GM10266 (cell line): ENCODE measurements around the gene SNX13.

ENCODE experiments used
- DNase-seq: peaks from one replicate; pipeline ENCODE4 v3.0.0; 2012; ENCODE audit errors: extremely low spot score
- CTCF ChIP-seq: IDR thresholded peaks from 2 replicates; pipeline ENCODE4 v1.5.1; 2012; ENCODE audit warnings: mild to moderate bottlenecking, low read depth; ENCODE audit not compliant: control insufficient read depth, insufficient read depth; ENCODE audit errors: missing control alignments

SNX13 gene

GRCh38 chr7:17940302-17940883 lies at the start of gene SNX13:
SNX13 (minus strand) TSS chr7:17940494; CDS start chr7:17940295, 199 bp downstream.
- peak; percentile 86 for DNase-seq
- peak; percentile 29 for TF ChIP-seq CTCF

GRCh38 chr7:17989546-17989945 lies 49.3 kb upstream of the SNX13 start:
- no peak for DNase-seq

GRCh38 chr7:17988858-17989257 lies 48.6 kb upstream of the SNX13 start:
- TF ChIP-seq CTCF: no peak
- DNase-seq: no peak

More at GRCh38 chr7:17989546-17989945, 49.3 kb upstream of the SNX13 start:
- TF ChIP-seq CTCF: no peak

- no peak for DNase-seq
- no peak for TF ChIP-seq CTCF
Measured at GRCh38 chr7:17988141-17988540, 47.8 kb upstream of the SNX13 start.

GRCh38 chr7:17986851-17987250 lies 46.6 kb upstream of the SNX13 start:
- no peak for DNase-seq
- TF ChIP-seq CTCF: no peak

GRCh38 chr7:17985473-17986239 lies 45.4 kb upstream of the SNX13 start:
- no peak for DNase-seq
- no peak for TF ChIP-seq CTCF

- TF ChIP-seq CTCF: no peak
- no peak for DNase-seq
Measured at GRCh38 chr7:17984288-17984687, 44.0 kb upstream of the SNX13 start.
